NCI-H524 treated with DMSO at 0.1 percent for 48 hours (cell line): Measurements from ENCODE around the gene HADHB.
"Not testable (repeated sequence)": the region's sequence is repeated elsewhere in the genome, so short reads cannot be mapped to it uniquely, and the experiment has no call there.

Source experiments
- DNase-seq: peaks from one replicate; lab custom pipeline; 2025; lab: John Stamatoyannopoulos, UW

HADHB gene

GRCh38 chr2:26297061-26297460 lies 52.3 kb downstream of the HADHB start:
- DNase-seq = no peak

- DNase-seq = no peak
Measured at GRCh38 chr2:26298286-26298637, 53.5 kb downstream of the HADHB start.

GRCh38 chr2:26298638-26299393 lies 54.1 kb downstream of the HADHB start:
- DNase-seq = no peak

GRCh38 chr2:26299471-26300101 lies 54.8 kb downstream of the HADHB start:
- no peak for DNase-seq

DNA sequence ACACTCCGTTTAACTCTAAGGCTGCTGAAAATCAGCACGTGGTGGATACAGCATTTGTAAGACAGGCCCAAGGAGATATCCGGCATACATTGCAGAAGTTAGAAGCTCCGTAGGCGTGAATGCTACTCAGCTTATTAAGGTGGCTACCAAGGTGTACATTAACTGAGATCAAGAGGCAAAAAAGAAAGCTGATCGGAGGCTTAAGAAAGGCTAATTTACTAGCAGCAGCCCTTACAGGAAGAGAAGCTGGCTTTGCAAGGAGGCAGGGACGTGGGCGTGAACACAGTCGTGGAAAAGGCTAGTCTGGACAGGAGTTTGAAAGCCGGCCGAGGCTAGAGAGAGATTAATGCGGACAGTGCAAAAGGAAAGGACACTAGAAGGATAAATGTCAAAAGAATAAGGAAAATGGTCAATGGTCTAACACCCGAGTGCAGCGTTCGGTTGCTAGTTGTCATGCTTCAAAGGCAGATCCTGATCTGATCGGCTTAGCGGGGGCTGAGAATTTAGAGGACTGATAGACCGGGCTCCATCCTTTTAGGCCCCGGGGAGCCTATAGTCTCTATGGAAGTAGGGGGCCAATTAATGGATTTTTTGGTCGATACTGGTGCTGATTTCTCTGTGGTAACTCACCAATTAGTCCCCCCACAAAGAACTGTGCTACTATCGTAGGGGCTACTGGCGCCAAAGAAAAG lies 55.6 kb downstream of the HADHB start:
- no peak for DNase-seq

DNA sequence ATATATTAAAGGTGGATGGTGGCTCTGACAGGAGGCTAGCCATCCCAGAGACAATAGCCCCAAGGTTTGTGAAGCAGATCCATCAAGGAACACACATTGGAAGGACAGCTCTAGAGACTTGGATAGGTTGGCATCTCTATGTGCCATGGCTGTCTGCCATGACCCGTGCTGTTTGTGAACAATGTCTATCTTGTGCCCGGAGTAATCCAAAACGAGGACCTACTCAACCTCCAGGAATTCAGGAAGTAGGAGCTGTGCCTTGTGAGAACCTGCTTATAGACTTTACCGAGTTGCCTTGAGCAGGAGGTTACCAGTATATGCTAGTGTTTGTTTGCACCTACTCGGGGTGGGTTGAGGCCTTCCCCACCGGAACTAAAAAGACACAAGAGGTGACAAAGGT lies 58.1 kb downstream of the HADHB start:
- DNase-seq = no peak

GRCh38 chr2:26305094-26305493 lies 60.4 kb downstream of the HADHB start:
- DNase-seq = not testable (repeated sequence)

DNA sequence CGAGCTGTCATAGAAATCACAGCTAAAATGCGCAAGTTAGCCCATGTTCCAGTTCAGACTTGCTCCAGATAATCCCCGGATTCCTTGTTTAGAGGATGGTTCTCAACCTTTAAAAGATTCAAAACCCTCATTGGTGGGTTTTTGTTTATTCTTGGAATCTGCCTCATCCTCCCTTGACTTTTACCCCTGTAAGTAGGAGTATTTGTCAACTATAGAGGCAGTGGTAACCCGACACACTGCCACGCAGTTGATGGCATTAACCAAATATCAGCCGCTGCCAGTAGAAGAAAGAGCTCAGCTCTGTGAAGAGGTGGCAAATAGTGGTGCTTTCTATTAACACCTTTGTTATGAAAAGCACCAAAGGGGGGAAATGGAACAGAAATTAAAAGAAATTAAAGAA lies 60.8 kb downstream of the HADHB start:
- no peak for DNase-seq

DNA sequence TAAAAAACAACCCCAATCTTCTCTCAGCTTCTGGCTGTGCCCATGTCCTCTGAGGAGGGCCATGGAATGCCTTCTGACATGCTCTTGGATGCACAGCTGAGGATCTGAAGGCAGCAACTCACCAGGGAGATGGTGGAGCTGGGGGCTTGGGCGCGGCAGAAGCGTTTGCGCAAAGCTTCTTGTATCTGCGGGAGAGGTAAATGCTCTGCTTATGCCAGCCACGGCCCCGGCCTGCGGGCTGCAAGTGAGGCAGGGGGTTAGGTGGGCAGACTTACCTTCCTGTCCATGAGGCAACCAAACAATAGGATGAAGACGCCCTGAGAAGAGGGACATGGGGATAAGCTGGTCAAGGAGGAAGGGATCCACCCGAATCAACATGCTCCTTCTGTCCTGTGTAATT lies 65.2 kb downstream of the HADHB start:
- DNase-seq = no peak

DNA sequence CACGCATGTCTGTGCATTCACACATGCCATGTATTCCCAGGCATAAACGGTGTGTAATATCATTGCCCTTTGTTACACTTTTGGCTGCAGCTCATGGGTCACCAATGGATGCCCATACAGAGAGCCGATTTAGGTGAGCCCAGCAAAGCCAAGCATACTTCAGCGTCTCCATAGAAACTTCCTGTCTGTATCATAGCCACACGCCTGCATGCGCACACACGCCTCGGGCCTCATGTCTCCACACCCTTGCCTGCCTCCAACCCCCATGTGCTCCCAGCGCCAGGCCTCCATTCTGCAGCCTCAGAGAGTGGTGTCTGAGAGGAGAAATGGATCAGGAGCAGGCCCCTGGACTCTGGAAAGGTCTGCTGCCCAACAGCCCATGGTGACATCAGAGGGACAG lies 67.7 kb downstream of the HADHB start:
- DNase-seq = no peak

GRCh38 chr2:26313446-26313845 lies 68.7 kb downstream of the HADHB start:
- no peak for DNase-seq

DNA sequence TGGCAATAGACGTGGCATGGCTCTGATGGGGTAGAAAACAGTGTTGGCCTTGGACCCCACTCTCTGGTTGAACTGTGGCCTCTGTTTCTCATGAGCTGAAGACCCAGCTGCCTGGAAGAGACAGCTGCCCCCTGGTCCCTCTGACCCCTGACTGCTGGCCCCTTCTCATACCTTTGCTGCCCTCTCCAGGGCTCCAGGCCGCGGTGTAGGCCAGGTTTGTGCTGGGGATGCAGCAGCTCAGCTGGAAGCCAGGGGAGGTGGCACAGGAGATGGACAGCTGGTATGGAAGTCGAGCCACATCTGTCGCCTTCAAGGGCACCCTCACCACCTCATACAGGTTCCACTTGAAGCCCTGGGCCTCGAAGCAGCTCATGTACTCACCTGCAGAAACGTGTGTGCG lies 69.5 kb downstream of the HADHB start:
- no peak for DNase-seq

GRCh38 chr2:26316041-26316440 lies 71.3 kb downstream of the HADHB start:
- DNase-seq = no peak

DNA sequence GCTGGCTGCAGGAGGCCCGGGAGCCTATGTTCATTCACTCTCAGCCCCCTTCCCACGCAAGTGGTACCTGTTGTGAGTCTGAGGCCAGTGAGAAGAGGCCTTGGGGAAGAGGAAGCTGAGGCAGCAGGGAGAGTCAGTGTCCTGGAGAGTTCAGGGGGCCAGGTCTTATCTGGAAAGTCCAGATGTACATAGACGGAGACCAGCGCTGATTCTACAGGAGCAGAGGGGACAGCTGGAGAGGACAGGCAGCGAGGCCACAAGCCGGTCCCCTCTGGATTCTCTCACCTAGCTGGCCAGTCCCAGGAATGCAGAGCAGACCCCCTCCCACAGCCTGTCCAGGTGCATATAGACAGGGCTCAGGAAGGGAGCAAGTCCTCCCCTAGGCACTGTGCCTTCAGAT lies 72.1 kb downstream of the HADHB start:
- DNase-seq = no peak

GRCh38 chr2:26317377-26318105 lies 72.8 kb downstream of the HADHB start:
- no peak for DNase-seq

DNA sequence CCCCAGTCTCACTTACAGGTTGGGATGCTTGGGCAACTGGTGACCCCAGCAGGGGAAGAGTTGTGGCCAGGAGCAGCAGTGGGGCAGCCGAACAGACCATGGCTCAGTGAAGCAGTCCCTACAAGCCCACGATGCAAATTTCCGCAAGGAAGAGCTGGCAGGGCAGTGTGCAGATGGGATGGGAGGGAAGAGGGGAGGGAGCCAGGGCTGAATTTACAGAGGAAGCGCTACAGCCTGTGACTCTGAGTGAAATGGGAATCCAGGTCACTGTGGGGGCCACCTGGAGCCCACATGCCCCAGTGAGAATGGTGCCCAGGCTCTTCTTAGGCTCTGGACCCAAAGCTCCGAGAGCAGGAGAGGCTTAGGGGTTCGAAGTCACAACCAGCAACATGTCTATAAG lies 74.2 kb downstream of the HADHB start:
- DNase-seq = no peak

- DNase-seq = not testable (repeated sequence)
Measured at GRCh38 chr2:26324479-26324878, 79.7 kb downstream of the HADHB start.

GRCh38 chr2:26324903-26325302 lies 80.2 kb downstream of the HADHB start:
- DNase-seq = no peak

- no peak for DNase-seq
Measured at GRCh38 chr2:26325851-26326250, 81.1 kb downstream of the HADHB start.

DNA sequence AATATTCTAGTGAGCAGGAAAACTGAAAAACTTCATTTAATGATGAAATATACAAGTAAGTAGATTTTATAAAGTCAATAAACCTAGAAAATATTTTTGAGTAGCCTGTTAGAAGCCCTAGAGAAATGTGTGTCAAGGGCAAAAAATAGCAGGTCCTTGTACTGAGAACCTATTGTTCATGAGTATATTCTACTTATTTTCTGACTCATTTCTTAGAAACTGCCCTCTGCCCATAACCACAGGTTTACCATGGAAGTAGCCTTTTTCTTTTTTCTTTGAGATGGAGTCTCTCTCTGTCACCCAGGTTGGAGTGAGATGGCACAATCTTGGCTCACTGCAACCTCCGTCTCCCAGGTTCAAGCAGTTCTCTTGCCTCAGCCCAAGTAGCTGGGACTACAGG lies 81.8 kb downstream of the HADHB start:
- DNase-seq = no peak

GRCh38 chr2:26327291-26328272 lies 82.8 kb downstream of the HADHB start:
- DNase-seq = no peak
